GM19455 (cell line): ENCODE data around the gene COL6A5.
"Not testable (repeated sequence)": the region's sequence is repeated elsewhere in the genome, so short reads cannot be mapped to it uniquely, and the experiment has no call there.

Experiments used
- ATAC-seq: cut with Tn5 transposase; IDR thresholded peaks from one replicate; pipeline ENCODE4 v1.9.1; 2021; ENCODE audit not compliant: unreplicated experiment

COL6A5 gene

DNA sequence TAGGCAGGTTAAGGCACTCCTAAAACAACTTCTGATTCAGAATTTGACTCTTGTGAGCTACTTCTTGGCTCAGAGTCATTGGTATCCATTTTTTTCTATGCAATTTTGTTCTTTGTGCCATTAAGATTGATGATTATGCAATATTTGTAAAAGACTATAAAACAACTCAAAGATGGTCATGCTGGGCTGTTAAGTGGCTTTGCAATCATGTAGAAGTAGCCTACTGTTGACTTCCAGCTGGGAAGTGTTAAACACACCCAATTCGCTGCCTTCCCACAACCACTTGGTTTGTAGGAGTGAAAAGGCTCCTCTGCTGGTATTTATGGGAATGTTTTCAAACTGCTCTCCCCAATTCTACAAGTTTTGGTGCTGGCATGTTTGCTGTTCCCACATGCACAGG, 96.8 kb downstream of the COL6A5 start:
- ATAC-seq = no peak

DNA sequence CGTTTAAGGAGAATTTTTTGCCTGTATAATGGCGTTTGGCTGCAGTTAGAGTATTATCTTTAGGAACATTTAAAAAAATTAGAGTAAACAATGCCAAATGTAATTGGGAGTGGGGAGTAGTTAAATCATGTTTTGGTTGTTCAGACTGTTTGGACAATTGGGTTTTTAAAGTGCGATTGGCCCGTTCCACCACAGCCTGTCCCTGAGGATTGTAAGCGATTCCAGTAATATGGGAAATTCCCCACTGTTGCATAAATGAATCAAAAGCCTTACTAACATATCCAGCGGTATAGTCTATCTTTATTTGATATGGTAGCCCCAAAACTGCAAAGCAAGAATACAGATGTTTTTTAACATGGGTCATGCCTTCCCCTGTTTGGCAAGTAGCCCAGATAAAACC, 101.4 kb downstream of the COL6A5 start:
- ATAC-seq = not testable (repeated sequence)

DNA sequence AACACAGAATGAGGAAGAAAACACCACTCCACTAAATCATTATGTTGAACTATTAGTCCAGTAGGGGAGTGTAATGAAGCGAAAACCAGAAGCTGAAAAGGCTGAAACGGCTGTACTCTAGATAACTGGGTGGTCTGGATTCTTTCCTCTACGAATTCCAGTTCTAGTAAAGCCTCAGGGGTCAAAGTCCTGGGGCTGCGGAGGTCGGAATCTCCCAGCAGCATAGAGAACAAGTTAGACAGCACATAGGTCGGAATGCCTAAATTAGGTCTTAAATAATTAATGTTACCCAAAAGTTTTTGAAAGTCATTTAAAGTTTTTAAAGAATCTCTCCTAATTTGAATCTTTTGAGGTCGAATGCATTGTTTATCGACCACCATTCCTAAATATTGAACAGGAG, 102.7 kb downstream of the COL6A5 start:
- ATAC-seq = not testable (repeated sequence)

DNA sequence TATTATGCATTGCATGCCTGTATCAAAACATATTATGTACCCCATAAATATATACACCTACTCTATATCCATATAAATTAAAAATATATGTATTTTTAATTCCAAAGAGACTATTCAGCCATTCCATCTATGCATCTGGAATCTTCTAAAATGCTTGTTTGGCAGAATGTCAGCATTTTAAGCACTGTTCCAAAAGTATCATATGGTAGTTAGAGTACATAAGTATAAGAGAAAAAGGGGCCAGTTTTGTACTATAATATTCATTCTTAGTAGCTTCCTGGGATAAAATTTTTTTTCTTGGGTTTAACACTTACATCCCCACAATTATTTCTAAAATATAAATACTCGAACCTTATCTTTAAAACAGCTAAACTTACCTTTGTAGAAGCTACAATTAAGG, 111.1 kb downstream of the COL6A5 start:
- ATAC-seq = no peak

DNA sequence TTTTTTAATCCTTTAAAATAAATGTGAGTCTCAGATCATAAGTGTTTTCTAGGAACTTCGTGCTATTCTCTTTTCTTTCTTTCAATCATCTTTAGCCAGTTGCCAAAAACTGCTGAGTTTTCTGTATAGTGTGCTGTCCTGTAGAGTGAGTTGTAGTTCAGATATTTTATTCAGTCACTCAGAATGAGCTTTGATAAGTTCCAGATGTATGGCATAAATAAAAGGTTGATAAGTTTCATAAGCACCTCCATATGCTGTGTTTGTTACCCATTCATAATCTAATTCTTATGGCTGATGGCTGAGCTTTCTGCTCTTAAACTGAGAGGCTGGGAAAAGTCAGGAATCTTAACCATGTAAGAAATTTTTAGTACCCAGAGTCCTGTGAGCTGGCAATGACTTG, 112.2 kb downstream of the COL6A5 start:
- no peak for ATAC-seq

DNA sequence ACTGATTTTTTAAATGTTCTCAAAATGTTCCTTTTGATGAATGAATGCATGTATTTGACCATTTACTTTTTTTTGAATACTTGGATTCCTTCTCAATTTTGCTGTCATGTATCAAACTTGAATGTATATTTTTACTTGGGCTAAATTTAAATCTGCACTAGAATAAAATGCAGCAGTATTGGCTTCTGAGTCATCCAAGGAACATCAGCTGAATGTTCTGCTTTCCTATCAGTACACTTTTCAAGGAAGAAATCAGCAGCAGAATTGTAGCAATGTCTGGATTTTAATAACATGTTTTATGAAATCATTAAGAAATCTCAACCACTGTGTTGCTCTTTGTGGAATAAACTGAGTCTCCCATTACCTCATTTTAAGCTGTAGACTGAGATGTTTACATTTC, 114.5 kb downstream of the COL6A5 start:
- no peak for ATAC-seq

DNA sequence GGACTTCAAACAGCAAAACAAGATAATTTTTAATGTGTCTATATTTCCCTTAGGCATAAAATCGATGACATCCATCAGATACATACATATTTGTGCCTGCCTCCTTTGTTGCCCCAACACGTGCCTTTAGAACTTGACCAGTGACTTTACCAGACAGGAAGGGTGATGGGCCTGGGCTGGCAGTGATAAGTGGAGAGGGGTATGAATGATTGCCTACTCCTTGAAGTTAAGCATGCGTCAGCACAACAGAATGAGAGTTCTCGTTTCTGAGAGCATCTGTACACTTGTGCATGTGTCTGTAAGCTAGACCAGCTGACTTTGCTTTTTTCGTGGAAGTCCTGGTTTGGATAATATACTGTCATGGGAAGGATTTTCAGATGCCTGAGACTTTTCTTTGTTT, 116.6 kb downstream of the COL6A5 start:
- ATAC-seq = no peak

DNA sequence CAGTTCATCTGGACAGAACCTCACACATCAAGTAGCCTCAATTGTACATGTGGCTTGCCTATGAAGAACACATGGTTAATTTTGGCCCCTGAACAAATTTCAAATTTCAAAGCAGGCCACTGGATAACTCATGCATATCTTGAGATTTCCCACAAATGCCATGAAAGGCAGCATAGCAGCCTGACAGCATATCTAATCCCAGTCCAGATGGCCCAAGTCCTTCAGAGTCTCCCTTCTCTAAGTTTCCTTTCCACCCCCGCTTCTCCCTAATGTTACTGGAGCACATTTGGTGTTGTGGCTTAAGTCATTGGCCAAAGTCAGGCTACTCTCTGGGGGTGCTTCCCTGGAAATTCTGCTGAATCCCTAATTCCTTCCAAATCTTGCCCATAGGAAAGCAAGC, 117.7 kb downstream of the COL6A5 start:
- no peak for ATAC-seq

DNA sequence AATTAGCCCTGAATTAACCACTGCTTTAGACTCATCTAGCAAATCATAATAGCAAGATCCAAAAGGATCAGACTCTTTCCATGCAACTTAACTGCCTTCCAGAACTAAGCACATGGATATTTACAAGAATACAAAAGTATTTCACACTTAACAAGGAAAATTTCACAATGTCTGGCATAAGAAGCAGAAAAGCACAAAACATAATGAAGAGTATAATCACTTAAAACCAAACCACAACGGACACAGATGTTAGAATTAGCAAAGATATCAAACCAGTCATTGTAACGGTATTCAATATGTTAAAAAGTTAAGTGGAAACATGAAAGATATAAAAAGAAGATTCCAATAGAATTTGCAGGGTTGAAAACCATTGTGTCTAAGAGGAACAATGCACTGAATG, 120.0 kb downstream of the COL6A5 start:
- ATAC-seq = no peak

DNA sequence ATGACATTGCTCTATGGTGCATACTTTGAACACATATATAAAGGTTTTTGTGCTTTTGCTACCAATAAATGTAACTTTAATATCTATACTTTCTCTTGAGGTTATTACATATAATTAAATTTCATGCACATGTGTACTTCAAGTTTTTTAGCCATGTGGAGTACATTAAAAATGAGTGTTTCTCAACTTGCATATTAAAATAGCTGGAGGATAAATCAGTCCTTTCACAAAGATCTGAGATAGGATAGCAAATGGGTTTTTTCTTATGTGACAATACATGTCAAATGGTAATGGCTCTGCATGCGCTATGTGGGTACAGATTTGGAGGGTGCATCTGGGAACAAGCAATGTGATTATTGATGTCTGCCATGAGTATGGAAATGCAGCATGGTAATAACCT, 122.8 kb downstream of the COL6A5 start:
- no peak for ATAC-seq

DNA sequence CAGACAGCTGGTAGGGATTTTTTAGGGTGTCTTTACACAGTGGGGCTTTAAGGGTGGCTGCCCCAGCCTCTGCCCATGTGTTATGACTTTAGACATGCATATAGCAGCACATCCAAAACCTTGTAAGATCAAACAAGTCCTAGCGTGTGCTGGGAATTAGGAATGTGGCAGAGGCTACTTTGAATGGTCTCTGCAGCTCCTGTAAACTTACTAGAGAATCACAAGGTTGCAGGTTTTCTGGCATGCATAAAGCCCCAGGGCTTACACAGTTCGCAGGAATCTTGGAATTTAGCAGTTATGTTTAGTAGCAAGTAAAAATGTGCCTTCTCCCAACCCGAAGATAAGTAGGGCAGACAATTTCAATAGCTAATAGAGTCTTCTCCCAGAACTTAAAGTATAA, 124.7 kb downstream of the COL6A5 start:
- no peak for ATAC-seq

DNA sequence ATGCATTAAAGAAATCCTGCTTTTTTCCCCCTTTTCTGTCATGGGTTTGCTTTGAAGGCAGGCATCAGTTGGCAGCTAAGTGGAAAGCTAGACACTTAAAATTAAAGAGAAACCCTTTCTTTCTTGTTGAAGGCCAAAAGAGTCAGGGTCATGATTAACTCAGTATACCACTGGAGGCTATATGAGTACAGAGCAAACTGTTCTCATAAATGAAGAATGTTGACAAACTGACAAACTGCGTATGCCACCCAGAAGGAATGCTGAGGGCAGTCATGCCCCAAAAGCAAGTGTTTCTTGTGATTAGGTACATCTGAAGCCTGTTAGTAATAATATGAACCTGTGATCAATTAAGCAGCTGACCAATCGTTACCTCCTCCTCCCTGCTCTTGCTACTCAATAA, 127.9 kb downstream of the COL6A5 start:
- ATAC-seq = no peak

DNA sequence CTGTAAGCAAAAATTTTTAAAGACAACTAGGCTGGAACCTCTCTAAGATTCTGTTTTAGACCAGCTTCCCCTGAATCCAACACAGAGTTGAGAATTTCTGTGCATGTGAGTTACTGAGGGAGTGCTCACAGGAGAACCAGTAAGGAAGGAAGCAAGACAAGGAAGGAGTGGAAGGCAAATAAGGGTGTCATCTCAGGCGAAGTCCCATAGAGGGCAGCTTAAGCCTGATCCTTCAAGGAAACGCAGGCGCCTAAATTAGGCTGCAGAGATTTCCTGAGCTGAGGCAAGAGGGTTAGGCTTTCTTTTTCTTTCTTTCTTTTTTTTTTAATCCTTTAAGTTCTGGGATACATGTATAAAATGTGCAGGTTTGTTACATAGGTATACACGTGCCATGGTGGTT, 135.3 kb downstream of the COL6A5 start:
- no peak for ATAC-seq

DNA sequence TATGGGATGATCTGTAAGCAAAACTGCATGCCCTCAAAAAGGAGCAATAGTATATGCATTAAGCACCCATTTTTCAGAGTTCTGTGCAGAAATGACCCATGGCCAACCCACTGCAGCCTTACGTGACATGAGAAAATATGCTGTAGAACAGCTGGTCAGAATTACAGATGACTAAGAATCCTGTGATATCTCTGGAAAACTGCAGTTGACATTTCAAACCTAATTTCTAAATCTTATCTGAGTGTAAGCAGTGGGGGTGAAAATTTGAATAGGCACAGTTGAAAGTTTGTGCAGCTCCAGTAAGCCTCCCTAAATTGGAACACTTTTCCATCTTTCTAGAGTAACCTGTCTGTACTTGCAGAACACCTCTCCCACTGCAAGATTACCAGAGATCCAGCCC, 142.8 kb downstream of the COL6A5 start:
- ATAC-seq = no peak

DNA sequence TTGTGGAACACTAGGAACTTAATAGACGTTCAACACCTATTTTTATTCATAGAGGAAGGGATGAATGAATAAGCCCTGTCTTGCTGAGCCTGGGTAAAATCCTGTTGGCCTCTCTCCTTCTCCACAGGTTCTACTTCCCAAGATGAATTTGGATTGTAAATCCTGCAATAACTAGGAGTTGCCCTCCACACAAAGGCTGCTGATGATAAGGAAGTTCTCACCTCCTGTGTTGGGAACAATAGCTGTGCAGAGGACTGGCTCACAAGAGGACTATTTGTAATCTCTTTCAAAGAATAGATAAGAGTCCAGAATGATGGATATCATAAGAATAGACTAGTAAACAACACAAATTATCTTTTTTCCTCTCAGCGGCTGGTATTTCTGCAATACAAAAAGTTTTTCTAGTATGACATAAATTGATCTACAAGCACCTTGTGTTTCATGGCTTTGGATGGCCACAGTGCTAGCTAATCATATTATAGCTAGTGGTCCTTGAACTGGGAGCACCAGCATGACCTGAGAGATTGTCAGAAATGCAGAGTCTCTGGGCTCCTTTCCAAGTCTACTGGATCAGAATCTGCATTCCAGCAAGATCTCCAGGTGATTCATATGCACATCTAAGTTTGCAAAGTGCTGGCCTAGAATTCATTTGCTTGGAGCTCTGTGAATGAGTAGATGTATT, 143.4 kb downstream of the COL6A5 start:
- no peak for ATAC-seq

DNA sequence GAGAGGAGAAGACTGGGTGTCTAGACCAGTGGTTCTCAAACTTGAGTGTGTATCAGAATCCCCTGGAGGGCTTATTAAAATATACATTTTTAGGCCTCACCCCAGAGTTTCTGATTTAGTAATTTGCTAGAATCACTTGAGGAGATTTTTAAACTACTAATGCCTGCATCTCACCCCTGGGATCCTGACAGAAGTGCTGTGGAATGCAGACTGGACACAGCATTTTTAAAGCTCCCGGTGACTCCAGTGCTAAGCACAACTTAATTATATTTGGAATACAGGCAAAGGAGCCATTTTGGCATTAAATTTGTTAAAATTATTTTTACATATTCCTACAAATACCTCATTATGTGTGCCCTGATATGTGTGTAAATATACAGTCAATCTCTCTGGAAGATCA, 144.8 kb downstream of the COL6A5 start:
- no peak for ATAC-seq

DNA sequence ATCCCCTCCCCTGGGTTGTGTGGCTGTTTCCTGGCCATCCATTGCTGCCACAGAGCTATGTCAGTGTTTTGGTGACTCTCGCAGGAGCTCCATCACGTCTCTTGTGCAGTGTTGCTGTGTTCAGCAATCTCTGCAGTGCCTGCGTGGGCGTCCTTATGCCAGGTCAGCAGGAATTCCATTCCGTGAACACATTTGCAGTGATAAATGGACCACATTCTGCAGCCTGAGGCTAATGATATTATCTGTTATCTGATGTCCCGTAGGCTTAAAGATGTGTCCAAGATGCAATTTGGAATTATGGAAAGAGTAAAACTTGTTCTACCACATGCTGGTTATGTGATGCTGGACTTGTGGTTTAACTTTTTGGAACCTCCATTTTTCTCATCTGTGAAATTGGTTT, 146.0 kb downstream of the COL6A5 start:
- no peak for ATAC-seq

DNA sequence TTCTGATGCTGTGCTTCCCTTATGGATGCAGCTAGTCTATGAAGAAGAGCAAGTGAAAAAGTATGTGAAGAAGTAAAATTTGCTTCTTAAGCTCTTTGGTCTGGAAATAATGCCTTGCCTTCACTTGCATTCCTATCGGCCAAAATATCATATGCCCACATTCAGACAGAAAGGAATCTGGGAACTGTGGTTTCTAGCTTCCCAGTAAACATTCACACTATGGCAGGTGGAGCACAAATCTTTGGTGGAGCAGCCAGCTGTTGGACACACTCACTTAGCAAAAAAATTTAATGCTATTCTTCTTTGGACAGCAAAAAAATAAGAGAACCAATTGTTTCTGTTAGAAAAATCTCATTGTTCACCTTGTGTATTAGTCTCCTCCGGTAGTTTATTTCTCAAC, 159.2 kb downstream of the COL6A5 start:
- no peak for ATAC-seq

DNA sequence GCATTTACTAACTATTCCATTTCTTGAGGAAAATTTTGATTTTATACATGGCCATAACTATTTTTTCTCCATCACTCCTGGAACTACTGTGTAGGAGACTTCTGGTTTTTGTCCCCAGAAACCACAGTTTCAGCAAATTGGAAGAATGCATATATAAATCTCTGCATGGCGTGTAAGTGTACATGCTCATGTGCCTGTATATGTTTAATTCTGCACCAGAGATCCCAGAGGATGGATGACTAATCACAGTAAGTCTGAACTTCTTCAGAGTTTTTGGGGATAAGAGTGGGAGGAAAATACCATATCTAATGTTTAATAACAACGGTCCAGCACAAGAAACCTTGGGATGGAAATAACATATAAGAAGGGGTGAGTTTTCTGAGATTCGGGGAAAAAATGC, 160.6 kb downstream of the COL6A5 start:
- no peak for ATAC-seq

DNA sequence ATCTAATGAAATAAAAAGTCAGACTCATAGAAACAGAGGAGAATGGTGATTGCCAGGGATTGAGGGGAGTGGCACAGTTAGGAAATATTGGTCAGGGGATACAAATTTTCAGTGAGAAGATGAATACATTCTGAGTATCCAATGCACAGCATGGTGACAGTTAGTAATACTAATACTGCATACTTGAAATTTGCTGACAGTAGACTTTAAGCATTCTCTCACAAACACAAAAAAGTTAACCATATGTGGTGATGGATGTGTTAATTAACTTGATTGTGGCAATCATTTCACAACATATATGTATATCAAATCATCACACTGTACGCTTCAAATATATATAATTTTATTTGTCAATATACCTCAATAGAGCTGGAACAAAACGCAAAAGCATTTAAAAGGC, 162.3 kb downstream of the COL6A5 start:
- no peak for ATAC-seq

DNA sequence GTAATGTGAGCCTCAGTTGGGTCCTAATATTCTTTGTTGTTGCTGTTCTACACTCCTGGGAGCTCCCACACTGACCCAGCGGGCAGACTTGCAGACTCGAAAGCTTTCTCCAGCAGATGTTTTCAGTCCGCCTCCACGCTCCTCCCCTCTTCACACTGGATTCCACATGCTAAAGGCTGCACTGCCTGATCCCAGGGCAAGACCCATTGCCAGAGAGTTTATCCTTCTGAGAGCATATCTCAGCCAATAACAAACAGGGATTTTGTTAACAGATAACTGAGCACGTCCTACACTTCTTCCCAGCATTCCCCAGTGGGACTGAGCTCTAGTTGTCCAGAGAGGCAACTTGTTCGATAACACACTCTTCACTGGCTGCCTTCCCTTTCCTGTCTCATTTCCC, 163.5 kb downstream of the COL6A5 start:
- ATAC-seq = no peak

DNA sequence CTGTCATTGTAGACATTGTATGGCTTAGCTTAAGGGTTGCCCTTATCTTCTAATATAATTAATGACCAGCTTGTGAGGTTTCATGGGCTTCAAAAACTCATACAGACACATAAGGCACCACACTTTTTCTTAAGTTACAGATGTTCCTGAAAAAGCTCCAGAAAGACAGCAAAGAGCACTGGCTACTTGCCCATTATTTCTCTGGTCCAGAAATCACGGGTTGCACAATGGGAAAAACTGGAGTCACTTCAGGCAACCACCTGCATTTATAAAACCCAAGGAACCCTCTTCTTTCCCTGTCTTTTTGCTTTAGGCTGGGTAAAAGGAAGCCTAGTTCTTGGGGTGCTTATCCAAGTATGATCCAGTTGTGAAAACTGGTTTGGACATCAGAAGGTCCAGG, 169.2 kb downstream of the COL6A5 start:
- ATAC-seq = no peak

DNA sequence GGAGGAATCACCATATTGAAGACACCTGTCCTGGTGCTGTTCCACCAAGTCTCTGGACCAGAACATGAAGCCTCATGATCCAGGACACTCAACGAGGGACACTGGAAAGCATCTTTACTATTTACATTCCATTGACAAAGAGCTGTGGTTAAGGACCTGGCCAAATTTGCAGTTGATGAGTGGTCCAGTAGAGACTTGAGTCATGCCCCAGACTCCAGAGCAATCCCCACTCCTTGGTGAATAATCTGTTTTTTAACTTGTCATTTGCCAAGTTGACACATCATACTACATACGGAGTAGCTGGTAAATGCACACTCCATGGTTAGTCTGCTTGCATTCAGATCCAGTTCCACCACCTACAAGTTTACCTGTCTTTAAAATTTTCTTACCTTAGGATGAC, 170.3 kb downstream of the COL6A5 start:
- no peak for ATAC-seq
